ENCODE data around the gene MRPL11.

The MRPL11 gene

DNA sequence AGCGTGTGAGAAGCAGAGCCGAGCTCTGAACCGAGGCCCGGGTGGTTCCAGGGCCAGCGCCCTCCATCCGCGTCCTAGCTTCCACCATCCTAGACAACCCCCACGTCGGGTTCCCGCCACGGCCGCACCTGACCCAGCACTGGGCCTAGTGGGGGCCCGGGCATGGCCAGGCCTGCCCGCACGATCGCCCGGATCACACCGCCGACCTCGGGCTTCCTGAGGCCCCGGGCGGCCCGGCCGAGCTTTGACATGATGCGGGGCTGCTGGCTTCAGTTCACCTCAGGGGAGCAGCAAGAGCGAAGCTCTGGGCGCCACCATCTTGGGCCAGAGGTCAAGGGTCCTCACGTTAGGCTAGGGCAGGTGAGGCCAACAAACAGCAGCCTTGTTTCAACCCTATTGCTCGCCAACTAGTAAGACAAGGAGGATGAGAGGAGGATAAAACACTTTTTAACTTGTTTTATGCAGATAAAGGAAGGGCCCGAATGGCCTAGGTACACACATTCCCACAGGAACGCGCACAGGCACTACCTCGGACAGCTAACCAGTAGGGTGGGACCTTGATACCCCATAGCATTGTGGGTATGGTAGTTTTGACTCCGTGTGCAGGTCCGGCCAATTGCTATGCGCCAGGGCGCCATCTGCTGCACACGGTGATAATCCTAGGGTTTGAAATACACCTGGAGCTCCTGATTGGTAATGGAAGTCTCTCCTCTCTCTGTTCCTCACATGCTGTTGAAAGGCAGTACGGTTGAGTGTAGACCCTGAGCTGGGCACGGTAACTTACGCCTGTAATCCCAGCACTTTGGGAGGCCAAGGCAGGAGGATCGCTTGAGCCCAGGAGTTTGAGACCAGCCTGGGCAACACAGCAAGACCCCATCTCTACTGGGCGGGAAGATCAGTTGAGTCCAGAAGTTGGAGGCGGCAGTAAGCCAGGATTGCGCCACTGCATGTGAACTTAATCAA lies at the start of gene MRPL11:
MRPL11 (minus strand) TSS at position 345 of the 963 bp plus-strand sequence; CDS start at position 251, 94 bp downstream.
- peak; percentile 74 to 92 (median 86) for DNase-seq

DNA sequence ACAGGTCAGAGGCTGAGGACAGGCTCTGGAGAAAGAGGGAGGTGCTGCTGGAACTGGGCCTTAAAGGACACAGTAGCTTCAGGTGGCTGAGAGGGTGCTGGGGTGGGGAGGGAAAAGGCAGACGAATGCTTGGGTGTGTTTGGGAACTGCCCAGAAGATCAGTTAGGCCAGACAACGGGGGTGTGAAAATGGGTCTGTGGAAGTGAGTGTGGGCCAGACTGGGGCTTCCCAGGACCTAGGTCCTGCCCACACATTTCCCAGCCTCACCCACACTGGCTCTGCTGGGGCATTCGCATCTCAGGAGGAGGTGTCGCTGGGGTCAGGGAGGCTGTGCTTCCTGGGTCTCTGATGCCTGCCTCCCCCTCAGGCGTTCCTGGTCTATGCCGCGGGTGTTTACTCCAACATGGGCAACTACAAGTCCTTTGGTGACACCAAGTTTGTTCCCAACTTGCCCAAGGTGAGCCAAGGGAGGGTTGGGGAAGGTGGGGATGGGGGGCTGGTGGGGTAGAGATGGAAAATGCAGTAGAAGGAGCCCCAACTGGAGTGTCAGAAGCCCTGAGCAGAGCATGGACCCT lies 46.2 kb upstream of the MRPL11 start:
- no peak for DNase-seq

- peak; percentile 88 to 95 (median 92) for DNase-seq
Measured at GRCh38 chr11:66480117-66480938, 41.7 kb upstream of the MRPL11 start, which contains the start of gene DPP3. Gene DPP3, plus strand, starts transcription at chr11:66480434. Its CDS starts 1,767 bp downstream, at chr11:66482201.

GRCh38 chr11:66479394-66480116 lies 40.9 kb upstream of the MRPL11 start:
- DNase-seq, result no peak

- DNase-seq, result peak in 3 of 6 experiments; percentile 6 to 34 (median 9)
Measured at GRCh38 chr11:66478729-66479393, 40.2 kb upstream of the MRPL11 start.

DNA sequence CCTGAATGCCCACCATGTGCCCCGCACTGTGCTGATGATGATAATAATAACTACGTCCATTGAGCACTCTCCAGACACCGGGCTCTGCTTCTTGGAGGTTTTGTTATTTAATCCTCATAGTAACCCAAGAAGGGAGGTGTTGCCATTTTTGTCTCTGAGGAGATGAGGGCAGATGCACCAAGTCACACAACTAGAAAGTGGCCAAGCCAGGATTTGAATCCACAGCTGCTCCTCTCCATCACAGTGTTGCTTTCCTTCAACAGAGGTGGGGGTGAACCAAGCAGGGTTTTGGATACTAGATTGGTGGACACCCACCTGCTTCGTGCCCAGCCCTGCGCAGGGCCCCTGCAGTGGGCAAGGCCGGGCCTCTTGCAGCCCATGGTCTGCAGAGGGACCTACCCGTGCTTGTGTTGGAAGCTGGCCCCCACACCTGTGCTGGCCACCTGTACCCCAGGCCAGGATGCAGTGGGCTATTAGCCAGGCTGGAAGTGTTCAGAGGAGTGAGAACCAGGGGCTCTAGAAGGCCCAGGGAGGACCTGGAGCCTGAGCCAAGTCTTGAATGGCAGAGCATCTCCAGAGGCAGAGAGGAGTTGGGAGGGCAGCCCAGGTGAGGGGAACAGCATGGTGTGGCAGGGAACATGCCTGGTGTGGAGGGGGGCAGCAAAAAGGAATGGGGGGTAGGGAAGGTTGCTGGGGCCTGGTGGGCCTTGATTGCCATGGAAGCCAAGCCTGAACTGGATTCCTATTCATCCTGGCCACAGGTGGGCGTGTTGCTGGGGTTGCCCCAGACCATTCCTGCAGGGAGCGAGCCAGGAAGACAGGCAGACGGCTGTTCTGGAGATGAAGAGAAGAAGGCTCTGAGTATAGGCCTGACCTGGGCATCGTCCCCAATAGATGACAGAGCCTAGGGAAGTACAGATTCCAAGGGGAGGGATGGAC lies 38.9 kb upstream of the MRPL11 start:
- DNase-seq, result no peak

DNA sequence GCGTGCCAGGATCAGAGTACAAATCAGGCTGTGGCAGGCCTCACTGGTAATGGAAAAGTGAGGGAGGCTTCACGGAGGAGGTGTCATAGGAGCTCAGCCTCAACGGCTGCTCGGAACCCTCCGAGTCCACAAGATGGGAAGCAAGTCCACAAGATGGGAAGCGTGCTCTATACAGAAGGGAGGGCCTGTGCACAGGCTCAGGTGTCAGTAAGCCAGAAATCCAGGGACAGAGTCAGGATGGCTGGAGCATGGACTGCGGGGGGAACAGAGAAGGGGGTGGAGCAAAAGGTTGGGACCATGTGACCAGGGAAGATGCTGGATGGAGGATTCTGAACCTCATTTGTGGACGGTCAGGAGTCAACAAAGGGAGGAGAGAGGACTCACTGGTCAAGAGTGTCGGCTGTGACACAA lies 38.2 kb upstream of the MRPL11 start:
- no peak for DNase-seq

DNA sequence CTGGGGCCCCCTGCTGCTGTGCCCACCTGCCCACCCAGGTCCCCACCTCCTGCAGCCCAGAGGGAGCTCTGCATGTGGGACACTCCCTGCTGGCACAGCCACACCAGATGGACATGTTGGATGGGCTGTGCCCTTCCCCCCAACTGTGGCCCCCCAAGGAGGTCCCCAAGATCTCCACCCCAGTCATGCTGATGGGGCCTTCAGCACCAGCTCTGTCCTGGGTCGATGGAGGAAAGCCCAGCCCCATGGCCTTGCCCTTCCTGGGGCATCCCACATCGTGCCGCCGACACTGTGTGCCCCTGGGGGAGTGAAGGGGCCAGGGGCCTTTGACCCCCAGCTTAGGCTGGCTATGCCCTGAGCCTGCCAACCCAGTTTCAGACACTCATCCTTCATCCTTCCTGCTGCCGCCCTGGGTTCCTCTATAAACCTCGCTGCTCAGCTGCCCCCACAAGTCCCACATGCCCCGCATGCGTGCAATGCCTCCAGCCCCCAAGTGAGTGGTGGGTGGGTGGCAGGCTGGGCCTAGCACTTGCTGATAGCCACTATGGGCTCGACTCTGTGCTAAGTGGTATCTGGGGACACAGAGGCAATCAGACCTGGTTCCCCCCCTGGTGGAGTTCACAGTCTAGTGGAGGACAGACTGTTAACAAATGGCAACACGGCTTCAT lies 37.7 kb upstream of the MRPL11 start:
- no peak for DNase-seq

- no peak for DNase-seq
Measured at GRCh38 chr11:66475349-66476172, 36.9 kb upstream of the MRPL11 start.

- no peak for DNase-seq
Measured at GRCh38 chr11:66473608-66474515, 35.2 kb upstream of the MRPL11 start.

- DNase-seq, result no peak
Measured at GRCh38 chr11:66473167-66473566, 34.5 kb upstream of the MRPL11 start.

- DNase-seq, result no peak
Measured at GRCh38 chr11:66472054-66472453, 33.4 kb upstream of the MRPL11 start.

- DNase-seq, result no peak
Measured at GRCh38 chr11:66471142-66471541, 32.5 kb upstream of the MRPL11 start.

- DNase-seq, result no peak
Measured at GRCh38 chr11:66470015-66470414, 31.4 kb upstream of the MRPL11 start.

- DNase-seq, result no peak
Measured at GRCh38 chr11:66469441-66469840, 30.8 kb upstream of the MRPL11 start.

- DNase-seq, result no peak
Measured at GRCh38 chr11:66468691-66469090, 30.0 kb upstream of the MRPL11 start.

GRCh38 chr11:66467756-66468155 lies 29.1 kb upstream of the MRPL11 start:
- DNase-seq, result peak in 1 of 6 experiments; percentile 5
